NT2/D1 (cell line): ENCODE results near the gene ELOB.

Experiments
- SUZ12 ChIP-seq: IDR thresholded peaks from 2 replicates; pipeline ENCODE4 v1.6.1; 2011; ENCODE audit not compliant: insufficient read length, insufficient read depth; ENCODE audit errors: extremely low read depth
- YY1 ChIP-seq: IDR thresholded peaks from 2 replicates; pipeline ENCODE4 v1.6.1; 2011; ENCODE audit not compliant: insufficient read length, insufficient read depth
- ZNF274 ChIP-seq: IDR thresholded peaks from 2 replicates; pipeline ENCODE4 v1.6.1; 2011; ENCODE audit warnings: mild to moderate bottlenecking, low read depth, low read length

- TF ChIP-seq YY1, result no peak
- no peak for TF ChIP-seq SUZ12
- no peak for TF ChIP-seq ZNF274
Measured at GRCh38 chr16:2808181-2808580, 31.1 kb upstream of the ELOB start.
